ENCODE measurements around the gene COL13A1.

The COL13A1 gene

GRCh38 chr10:69825604-69826003, 23.9 kb downstream of the COL13A1 start:
- no peak for DNase-seq

DNA sequence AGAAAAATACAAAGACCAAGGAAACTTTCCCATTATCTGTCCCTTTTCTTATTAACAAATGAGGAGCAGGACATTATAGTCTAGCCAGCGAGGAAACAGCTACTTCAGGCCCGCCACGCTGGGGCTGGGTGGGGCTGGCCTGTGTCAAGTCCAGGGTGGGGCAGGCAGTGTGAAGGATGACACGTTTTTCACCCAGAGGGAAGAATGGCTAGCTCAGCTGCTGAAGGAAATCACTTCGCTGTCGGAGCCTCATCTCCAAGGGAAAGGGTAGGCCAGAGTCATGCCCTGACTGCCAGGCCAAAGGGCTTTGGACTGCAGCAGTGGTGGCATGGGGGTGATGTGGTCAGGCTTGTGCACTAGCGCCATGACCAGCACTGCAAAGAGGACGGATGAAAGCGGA, 24.4 kb downstream of the COL13A1 start:
- no peak for DNase-seq

DNA sequence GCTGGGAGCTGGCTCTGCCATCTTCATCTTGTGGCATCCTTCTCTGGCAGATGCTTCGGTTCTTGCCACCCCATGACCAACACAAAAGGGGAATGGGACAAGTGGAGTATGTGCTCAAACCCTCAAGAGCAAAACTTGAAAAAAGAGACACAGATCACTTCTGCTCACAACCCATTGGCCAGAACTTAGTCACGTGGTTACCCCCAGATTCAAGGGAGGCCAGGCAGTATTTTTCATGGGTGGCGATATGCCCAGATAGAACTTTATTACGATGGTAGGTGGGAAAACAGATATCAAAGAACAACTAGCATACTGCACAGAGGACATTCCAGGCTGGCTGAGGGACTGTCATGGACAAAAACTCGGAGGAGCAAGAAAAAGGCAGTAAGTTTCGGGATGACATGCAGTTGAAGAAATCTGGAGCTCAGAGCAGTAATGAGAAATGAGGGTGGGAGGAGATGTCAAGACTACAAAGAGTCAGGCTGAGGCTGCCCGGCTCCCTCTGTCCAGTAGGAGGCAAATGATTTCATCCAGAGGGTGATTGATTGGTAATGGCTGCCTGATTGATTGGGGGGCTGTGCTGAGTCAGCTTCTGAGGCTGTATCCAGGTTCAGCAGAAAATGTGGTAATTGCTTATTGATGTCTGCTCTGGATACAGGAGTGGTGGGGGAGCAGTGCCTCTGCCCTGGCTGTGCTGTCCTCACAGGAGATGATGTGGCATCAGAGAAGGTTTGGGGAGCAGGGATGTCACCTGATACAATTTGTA, 25.3 kb downstream of the COL13A1 start:
- no peak for DNase-seq

- no peak for DNase-seq
Measured at GRCh38 chr10:69828144-69828870, 26.6 kb downstream of the COL13A1 start.

- DNase-seq = no peak
Measured at GRCh38 chr10:69829775-69830174, 28.1 kb downstream of the COL13A1 start.

GRCh38 chr10:69831231-69831855, 29.6 kb downstream of the COL13A1 start:
- no peak for DNase-seq

DNA sequence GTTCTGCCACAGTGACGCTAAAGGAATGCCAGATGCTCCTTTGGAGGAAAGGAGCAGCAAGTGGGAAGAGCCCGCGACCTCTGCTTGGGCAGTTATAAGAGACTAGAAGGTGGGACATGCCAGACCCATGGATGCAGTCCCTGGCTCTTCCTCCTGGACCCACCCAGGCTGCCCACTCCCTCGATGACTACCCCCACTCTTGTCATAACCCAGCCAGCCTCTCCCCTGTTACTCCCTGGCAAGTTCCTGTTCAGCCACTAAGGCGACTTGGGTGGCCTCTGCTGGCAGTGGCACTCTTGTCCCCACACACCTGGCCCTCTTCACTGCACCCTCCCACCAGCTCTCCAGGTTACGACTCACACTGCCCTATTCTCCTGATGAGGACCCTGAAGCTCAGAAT, 33.5 kb downstream of the COL13A1 start:
- no peak for DNase-seq

DNA sequence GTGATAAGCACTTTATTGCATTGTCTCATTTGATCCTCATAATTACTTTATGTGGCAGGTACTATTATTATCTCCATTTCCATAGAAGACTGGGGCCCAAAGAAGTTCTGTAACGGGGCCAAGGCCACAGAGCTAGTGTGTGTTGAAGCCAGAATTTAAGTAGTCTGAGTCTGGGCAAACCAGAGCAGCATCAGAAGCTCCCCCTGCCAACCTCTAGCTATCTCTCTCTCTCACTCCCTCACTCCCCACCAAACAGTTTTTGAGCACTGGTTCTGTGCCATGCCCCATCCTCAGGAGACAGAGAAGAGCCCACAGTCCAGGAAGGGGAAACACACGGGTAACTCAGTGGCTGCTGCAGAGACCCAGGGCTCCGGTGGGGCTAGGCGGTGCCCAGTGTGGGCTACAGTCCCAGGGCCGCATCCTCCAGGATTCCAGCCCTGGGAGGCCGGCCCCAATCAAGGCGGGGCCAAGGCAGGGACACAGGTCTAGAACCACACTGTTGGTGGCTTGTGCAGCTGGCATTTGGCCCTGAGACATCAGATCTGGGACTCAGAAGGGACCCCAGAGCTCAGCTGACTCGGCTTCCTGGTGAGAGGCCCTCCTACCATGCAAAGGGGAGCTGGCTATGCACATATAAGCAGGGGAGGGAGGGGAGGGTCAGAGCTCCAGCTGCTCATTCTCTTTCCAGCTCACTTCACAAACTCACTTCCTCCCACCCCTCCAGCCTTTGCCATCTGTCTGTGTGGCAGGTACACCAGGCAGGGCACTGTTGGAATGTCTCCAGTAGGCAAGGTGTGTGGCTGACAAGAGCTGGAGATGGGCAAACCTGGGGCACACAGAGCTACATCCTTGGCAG, 34.4 kb downstream of the COL13A1 start:
- no peak for DNase-seq

DNA sequence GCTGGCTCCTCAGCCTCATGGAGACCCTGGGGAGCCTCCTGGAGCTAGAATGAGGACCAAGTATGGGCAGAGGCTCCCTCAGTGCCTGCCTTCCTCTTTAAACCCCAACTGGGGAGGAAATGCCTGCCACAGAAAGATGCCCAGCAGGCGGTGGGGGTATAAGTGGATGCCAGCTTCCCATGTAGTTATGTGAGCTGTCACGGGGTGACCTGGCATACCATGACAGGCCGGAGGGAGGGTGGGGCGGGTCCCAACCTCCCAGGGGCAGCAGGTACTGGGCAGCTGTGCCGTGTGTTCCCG, 35.0 kb downstream of the COL13A1 start:
- DNase-seq = no peak

GRCh38 chr10:69837261-69837660, 35.6 kb downstream of the COL13A1 start:
- DNase-seq = no peak

GRCh38 chr10:69838418-69838817, 36.7 kb downstream of the COL13A1 start:
- no peak for DNase-seq

DNA sequence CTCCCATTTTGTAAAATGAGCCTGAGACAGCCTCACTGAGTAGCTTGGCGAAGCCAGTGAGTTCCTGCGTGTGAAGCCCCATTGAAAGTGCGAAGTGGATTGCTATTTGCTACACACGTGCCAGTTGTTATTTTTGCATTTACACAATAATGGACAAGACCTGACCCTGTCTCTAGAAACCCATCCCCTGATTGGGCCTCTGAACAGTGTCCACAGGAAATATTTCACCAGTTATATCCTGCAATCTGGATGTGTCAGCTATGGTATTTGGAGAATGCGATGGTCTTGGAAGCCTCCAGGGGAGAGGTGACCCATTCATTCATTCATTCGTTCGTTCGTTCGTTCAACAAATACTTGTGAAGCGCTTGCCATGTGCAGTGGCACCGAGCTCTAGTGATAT, 37.1 kb downstream of the COL13A1 start:
- DNase-seq = no peak

GRCh38 chr10:69839696-69840345, 38.1 kb downstream of the COL13A1 start:
- DNase-seq = no peak

DNA sequence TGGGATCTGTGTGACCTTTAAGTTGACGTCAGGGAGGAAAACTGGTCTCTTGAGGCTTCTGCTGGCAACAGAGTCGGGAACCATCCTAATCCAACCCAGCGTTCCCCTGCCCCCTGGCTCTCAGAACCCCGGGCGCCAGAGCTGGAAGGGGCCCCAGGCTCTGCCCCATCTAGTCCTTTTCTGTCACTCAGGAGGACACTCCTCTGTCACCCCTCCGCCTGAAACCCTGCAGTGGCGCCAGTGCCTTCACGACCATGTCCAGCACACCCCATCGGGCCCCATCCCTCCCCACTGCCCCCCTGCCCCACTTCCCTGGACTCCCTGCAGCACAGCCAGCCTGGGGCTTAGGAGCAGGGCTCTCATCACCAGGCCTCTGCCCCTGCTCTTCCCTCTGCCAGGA, 39.1 kb downstream of the COL13A1 start:
- DNase-seq = no peak

GRCh38 chr10:69842020-69842419, 40.3 kb downstream of the COL13A1 start:
- DNase-seq = no peak

- no peak for DNase-seq
Measured at GRCh38 chr10:69842882-69843281, 41.2 kb downstream of the COL13A1 start.

DNA sequence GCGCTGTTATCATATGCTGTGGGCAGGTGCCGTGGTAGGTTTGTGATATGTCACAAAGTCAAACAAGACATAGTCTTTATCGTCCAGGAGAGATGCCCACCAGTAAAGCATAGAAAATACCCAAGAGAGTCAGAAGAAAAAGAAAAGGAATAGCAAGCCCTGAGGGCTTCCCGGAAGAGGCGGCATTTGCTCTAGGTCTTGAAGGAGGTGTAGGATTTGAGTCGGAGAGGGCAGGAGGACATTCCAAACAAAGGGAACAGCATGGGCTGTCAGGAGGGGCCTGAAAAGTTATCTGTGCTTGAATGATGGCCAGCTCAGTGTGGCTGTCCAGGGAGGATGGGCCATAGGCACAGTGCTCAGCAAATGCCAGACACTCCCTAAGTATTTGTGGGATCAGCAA, 42.2 kb downstream of the COL13A1 start:
- no peak for DNase-seq

DNA sequence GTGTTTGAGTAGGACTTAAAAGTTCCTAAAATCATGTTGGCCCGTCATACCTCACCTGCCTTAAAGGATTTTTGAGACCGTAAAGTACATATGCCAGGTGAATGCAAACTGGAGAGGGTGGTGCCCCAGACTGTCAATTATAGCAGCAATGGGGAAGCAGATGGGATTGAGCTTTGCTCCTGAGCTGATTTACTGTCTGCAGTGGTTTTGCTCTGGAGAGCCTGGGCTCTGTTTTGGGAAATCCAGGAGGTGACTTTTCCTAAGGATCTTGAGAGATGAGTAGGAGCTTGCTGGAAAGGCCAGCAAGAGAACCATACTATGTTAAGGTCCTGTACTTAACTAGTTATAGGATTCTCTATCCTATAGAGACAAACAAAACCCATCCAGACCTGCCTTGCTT, 43.0 kb downstream of the COL13A1 start:
- DNase-seq = no peak

DNA sequence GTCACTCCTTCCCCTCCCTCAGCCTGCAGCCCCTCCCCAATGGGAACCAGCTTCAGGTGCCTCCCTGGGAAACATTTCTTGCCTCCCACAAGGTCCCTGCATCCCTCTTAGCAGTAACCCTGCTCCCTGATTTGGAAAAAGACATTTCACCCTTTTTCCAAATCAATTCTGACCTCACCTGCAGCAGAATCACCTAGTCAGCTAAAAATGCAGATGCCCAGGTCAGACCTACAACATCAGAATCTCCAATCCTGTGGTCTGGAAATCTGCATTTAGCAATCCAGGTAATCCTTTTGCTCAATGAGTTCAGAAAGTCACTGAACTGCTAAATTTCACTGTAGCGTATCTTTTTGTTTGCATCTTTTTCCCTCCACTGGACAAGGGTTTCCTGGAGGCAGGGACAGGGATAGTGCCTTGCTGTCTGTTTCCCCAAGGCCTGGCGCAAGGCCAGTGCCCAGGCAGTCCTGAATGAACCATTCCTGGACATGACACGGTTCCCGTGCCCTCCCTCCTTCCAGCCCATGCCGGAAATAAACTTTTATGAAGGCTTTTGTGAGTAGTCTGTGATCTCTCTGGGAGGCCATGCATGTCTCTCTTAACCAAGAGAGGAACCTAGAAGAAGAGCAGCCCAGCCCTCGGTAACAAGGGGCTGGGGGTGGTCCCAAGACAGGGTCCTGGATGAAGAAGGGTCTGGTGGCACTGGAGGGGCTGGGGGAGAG, 44.0 kb downstream of the COL13A1 start:
- DNase-seq = no peak

DNA sequence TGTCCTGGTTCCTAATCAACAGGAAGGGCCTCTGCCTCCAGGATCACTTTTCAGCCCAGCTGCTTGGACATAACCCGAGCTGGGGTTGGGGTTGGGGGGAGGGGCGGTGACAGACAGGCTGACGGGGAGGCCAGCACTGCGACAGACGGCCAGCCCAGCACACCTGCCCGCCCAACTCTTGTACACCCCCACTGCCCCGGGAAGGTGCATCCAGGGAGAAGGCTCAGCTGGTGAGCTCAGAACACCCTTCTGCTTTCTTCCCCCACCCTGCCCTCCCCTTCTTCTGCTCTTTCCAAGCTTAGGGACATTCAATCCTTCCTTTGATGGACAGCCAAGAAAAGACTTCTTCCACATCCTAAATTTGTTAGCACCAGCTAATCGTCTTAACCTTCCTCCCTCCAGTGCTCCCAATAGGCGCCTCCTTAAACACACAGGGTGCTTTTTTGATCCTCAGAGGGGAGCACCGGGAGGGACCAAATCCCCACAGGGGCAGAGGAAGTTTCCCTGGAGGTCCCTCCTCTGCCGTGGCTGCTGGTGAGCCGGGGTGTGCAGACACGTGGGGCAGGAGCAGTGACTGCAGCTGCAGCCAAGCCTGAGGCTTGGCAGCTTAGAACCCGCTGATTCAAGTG, 44.7 kb downstream of the COL13A1 start:
- no peak for DNase-seq

- DNase-seq = no peak
Measured at GRCh38 chr10:69847458-69847857, 45.8 kb downstream of the COL13A1 start.

- DNase-seq = no peak
Measured at GRCh38 chr10:69847883-69848282, 46.2 kb downstream of the COL13A1 start.

Data from retina (tissue), 1 donor.